Activated effector memory CD4-positive, alpha-beta T cell treated with anti-CD3 and anti-CD28 coated beads, Interleukin-2, amount 50 U/mL, for 16 hours (primary cell): ENCODE data around the gene C9orf50.

ENCODE experiments used
- DNase-seq: peaks from one replicate; pipeline ENCODE4 v3.0.0-alpha.2; 2020

C9orf50 gene

DNA sequence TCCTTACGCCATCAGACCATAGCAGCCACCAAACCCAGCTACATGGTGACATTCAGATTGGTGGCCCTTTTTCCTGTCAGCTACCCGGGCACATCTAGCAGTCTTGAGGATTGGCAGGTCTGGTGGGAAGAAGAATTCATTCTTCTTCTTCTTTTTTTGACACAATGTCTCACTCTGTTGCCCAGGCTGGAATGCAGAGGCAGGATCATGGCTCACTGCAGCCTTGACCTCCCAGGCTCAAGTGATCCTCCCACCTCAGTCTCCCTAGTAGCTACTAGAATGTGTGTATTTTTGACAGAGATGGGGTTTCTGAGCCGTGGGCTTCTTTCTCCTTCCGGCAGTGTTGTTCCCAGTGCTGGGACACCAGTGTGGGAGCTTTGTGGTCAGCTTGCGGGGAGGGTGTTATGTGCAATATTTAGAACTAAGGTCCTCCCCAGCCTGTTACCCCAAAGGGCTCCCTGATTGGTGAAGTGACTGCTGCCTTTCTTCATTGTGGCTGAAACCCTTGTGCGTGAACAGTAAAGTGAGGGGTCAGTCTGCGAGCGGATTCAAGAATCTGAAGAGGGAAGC is 8.4 kb upstream of the C9orf50 start:
- no peak for DNase-seq

DNA sequence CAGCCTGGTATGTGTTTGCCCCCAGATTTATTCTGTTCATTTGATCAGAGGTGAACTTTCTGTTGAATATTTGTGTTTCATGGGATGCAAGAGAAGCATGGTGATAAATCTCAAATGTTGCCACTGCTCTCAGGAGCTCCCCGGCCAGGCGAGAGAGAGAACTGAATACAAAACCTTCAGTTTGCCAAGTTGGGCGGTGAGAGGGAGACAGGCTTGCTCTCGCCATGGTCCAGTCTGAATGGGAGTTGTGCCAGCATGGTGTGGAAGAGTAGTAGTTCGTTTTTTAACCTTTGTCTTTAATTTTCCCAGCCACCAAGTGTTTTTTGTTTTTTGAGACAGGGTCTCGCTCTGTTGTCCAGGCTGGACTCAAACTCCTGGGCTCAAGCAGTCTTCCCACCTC is 7.8 kb upstream of the C9orf50 start:
- DNase-seq: no peak

DNA sequence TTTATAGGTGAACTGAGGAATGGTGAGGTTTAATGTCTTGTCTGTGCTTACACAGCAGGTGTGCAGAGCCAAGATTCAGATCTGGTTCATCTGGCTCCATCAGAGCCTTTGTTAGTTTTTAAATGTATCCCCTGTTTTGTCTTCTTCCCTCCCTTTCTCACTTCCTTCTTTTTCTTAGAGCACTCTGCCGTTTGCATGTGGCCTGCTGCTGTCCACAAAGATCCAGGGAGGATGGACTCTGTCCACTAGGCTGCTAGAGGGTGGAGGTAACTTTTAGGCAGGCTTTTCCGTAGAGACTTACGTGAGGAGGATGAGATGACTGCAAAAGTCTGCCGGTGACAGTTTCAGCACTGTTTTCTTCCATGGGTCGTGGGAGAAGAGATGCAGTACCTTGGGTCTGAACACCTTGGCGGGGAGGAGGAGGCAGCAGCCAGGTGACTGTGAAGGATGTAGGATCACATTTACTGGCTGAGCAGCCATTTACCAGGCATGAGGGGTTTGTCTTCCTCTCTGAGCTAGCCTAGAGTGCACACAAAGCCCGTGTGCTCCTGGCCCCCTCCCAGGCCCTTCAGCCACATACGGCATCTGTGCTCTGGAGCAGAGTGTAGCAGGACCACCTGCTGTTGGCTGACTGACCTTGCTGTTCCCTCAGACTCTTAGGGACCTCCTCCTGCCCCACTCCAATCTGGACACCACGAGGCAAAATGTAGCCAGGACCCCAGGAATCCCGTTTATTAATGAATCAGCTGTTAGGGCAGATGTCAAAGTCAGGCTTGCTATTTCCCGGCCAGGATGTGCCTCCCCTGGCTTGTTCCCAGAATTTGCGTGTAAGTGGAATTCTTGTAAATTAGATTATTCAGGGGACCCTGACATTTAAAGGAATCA is 6.9 kb upstream of the C9orf50 start:
- DNase-seq: no peak

DNA sequence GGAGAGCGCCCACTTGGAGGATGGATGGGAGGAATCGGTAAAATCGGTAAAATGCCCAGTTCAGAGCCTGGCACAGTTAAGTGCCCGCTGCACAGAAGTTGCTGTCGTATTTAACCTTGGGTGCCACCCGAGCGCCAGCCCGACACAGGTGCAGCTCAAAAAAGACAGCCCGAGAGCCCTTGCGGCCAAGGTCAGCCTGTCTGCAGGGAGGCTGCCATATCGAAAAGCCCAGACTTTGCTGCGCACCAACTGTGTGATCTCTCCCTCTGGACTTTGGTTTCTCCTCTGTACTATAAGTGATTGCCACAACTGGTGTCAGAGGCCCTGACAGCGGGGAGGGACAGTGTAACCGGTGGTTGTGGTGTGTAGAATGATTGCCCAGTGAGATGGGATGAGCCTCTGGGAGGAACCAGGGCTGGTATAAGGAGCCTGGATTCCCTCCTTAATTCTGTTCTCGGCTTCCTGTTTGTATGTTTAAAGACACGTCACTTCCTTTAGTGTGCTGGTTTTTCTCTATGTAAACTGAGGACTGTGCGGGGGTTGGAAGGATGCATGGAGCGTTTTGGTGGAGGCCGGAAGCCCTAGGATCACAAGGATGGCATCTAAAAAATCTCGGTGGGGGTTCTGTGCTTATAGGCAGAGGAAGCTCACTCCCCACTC is 5.9 kb upstream of the C9orf50 start:
- DNase-seq: peak; percentile 76

DNA sequence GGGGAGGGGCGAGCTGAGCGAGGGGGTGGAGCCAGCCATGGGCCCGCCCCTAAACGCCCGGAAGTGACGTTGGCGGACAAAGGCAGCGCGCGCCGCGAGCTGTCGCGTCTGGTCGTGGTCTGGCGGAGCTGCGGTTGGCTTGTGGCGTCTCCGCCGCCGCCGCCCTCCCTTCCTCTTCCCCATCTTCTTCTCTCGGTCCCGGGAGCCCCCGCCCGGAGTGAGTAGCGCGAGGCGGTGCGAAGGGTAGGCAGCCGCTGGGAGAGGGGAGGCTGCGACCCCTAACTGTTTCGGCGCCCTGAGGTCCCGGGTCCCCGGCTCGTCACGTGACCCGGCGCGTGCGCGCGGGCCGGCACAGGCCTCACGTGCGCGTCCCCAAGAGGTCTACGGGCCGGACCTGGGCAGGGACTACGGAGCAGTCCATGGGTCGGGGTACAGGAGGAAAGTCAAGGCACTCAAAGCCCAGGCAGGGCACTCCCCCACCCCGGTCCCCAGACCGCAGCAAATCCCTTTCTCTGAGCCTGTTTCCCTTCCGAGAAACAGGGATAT is 5.3 kb upstream of the C9orf50 start, which contains the start of gene NTMT1:
Gene NTMT1 (plus strand): TSS at position 85 of the 546 bp plus-strand sequence. CDS start 6,541 bp downstream, outside the sequence.
- DNase-seq: peak; percentile 97

DNA sequence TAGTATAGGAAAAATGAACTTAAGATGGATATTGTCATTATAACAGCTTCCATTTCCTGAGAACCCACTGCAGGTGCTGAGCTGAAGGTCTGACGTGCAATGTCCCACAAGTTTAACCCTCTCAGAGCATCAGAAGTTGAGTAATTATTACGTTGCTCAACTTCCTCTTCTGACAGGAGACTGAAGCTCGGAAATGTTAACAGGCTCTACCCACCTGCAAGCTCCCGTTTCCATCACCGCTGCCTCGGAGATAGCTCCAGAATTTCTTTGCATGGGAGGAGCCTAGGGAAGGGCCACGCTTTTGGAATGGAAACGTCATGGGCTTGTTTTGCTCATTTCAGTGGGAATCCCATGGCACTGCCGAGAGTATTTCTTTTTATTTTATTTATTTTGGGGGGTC is 4.0 kb upstream of the C9orf50 start:
- DNase-seq: no peak

DNA sequence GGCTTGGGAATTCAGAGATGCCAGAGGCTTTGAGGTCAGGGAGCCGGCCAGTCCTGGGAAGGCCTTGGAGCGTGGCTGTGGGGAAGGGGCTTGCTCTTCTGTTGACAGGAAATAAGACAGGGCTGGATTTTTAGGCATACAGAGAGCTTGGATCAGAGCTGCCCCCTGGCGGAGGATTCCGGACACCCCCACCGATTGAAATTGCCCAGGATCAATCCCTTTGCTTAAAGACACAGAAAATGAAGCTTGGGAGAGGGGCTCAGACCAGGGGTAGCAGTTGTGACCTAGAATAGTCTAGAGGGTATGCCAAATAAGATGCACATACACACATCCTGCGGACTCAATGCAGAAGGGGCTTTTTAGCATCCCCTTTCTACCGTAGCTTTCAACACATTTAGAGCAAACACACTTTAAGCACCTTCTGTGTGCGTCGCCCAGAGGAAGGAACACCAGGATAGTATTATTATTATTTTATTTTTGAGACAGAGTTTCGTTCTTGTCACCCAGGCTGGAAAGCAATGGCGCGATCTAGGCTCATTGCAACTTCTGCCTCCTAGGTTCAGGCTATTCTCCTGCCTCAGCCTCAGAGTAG is 3.4 kb upstream of the C9orf50 start:
- peak; percentile 90 for DNase-seq

DNA sequence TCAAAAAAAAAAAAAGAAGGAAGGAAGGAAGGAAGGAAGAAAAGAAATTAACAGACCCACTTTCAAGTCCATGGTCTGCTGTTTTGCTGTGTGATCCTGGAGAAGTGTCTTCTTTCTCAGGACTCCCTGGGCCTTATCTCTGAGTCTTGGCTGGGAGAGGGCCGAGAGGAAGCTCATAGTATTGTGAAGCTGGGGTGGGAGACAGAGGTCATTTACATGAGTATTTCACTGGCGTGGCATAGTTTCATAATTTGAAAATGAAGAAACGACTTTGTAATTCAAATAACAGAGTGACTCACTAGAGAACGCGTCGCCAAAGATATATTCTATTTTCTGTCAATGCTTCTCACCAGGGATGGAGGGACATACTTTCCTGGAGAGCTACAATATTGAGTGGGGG is 2.4 kb upstream of the C9orf50 start:
- DNase-seq: no peak

DNA sequence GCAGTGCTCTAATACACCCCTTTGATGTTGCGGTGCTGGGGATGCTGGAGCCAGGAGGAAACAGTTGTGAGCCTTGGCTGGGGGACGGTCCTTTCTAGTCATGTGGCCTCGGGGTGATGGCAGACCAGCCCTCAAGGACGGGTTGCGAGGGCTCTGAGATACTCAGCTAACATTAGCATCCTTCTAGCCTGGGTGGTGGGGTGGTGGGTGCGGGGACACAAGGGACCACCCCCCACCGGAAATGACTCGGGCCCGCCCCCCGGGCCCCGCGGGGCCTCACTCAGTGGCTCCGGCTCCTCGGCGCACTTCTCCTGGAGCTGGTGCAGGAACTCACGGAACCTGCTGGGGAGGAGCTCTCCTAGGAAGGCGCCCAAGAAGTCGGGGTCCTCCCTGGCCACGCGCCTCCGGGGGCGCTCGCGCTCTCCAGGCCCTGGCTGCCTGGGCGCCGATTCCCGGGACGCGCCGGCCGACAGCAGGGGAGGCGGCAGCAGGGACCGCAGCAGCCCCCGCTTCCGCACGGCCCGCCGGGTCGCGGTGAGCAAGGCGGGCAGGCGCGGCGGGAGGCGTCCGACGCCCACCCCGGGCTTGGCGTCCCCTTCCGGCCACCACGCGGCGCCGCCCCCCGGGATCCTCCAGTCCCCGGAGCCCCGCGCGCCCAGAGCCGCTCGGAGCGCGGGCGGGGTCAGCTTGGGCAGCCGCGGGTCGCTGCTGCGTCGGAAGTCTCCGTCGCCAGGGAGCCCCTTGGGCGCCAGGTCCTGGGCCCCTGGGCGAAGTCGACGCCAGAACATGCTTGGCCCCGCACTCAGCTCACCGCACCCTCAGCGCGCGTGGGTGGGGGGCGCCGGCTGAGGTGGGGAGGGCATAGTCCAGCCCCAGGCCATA is 873 bp downstream of the C9orf50 start:
- no peak for DNase-seq

DNA sequence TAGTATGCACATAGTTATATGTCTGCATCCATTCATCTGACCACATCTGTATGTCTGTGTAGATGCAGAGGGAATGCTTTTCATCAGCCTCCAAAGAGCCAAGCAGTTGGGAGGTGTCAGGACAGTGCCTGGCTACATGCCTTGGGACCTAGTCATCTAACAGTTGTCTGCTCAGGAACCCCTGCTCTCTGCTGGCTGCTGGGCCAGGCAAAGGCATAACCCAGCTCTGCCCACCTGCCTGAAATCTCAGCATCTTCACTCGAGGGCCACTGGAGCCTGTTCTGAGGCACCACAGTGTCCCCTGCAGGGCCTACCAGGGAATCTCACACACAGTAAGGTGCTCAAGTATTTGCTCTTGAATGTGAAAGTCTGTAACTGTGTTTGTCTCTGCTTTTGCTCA is 3.7 kb downstream of the C9orf50 start:
- DNase-seq: no peak

DNA sequence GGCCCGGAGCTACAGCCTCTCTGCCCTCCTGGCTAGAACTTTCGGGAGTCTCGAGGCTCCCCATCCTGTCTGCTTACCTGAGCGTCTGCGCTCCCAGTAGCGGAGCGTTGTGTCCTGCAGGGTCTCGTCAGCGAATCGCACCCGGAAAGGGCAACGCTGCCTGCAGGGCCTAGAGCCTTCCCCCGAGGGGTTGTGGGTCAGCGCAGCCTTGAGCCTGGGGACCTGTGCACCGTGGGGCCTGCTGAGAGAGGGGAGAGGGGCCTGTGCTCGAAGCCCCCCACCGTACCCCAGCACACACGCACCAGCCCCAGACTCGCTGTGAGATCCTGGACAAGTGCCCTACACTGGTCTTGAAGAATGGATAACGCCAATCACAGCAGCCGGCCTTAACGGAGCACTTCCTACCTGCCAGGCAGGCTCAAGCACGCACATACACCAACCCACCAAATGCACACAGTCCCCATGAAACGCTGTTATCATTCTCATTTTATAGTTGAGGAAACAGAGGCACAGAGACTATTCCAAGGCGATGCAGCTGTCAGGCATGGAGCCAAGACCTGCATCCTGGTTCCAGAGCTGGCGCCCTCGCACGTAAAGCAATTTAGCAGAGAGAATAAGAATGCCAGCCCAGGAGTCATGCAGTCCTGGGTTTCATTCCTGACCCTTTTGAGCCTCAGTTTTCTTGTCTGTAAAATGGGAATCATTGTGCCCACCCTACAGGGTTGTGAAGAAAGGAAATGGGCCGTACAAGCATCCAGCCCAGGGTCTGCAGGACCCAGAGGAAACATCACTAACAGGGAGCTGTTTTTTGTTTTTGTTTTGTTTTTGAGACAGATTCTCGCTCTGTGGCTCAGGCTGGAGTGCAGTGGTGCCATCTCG is 5.3 kb downstream of the C9orf50 start:
- no peak for DNase-seq

DNA sequence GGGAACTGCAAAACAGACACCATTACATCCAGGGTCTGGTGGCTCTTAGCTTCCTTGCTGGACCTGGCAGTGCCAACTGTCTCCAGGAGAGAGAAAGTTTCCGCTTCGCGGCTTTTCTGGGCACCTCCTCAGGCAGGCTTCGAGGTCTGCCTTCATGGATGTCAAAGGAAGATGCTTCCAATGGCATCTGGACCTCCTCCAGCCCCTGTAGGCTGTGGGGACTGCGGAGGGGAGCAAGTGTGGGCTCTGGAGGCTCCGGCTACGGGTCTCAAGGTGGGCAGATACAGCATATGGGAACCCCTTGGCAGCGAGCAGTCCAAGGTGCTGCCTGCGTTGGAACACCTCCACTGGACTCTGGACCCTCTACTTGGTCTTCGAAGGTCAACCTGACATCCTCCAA is 6.0 kb downstream of the C9orf50 start:
- no peak for DNase-seq

DNA sequence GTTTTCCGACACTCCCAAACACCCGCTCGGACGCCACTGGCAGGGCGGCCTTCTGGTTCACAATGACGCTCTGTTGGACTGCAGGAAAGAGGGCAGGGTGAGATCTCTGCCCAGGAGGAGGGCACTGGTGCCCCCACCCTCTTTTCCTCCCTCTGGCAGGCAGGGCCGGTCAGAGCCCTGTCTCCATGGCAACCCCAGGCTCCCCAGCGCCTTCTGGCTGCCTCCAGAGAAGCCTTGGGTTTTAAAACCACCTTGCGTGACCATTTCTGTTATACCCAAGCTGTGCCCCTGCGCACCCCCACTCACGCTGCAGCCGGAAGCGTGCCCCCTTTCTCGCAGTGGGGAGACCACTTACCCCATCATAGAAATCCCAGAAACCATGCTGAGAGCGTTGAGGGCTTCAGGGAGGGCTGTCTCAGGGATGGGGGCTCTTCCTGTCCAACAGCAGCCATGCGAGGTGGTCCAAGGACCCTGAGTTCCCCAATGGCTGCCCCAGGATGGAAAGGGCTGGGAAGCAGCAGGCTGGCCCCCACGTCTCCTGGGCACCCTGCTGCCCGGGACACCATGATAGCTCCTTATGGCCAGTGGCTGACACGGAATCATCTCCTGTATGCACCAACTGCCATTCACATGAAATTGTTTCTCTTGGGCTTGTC is 7.3 kb downstream of the C9orf50 start:
- no peak for DNase-seq

DNA sequence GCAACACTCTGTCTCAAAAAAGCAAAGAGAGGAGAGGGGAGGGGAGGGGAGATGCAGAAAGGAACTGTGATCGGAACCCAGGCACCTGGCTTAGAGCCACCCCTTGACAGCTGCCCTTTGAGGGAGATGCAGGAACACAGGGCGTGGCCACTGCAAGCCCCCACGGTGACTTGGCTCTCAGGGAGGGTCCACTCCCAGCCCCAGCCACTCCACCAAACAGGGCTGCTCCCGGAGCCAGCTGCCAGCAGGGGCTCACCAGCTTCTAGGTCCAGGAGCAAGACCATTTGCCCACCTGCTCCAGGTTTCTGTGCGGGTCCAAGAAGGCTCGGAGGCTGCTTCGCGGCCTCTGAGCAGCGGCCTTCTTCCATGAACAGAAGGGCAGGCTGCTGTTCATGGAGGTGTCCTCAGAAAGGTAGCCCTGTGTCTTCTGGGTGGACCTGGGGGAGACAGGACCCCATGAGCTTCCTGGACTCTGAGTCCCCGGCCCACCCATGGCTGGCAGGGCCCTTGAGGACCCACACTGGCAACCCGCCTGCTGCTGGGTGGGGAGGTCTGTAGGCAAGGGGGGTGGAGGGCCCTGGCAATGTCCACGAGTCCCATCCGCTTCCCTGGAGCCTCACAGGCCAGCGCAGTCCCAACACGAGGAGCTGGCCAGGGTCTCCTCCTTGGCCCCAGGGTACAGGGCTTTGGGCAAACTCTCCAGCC is 7.9 kb downstream of the C9orf50 start:
- no peak for DNase-seq

DNA sequence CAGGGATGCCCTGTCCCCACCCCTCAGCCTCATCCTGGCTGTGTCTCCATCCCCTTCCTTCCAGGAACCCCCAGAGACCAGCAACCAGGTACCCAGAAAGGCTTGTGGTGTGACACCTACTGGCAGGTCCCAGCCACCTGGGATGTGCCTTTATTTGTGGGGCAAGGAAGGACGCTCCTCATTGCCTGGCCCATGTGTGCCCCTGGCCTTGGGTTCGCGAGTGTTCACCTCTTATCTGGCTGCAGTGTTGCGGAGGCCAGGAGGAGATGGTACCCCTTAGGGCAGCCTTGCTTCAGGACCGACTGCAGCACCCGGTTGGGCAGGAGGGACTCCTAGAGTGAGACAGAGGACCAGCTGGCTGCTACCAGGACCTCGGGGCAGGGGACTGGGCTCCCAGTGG is 8.8 kb downstream of the C9orf50 start:
- DNase-seq: no peak

DNA sequence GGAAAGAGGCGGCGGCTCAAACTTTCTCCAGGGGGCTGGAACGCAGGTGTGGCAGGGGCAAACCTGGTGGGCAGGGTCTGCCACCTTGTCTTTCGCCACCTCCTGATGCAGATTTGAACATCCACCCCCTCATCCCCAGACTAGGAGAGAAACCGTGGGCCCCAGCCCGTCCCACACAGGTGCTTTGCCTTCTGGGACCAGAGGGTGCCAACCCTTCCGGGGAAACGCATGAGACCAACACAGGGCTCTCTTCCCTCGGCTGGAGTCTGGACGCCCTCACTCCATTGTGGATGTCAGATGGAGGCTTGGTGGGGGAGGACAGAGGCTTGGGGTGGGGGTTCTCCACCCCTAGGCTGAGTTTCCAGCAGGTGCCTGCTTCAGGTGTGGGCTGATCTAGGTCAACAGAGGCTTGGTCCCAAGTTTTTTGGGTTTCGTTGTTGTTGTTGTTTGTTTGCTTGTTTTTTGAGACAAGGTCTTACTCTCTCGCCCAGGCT is 9.5 kb downstream of the C9orf50 start:
- no peak for DNase-seq

DNA sequence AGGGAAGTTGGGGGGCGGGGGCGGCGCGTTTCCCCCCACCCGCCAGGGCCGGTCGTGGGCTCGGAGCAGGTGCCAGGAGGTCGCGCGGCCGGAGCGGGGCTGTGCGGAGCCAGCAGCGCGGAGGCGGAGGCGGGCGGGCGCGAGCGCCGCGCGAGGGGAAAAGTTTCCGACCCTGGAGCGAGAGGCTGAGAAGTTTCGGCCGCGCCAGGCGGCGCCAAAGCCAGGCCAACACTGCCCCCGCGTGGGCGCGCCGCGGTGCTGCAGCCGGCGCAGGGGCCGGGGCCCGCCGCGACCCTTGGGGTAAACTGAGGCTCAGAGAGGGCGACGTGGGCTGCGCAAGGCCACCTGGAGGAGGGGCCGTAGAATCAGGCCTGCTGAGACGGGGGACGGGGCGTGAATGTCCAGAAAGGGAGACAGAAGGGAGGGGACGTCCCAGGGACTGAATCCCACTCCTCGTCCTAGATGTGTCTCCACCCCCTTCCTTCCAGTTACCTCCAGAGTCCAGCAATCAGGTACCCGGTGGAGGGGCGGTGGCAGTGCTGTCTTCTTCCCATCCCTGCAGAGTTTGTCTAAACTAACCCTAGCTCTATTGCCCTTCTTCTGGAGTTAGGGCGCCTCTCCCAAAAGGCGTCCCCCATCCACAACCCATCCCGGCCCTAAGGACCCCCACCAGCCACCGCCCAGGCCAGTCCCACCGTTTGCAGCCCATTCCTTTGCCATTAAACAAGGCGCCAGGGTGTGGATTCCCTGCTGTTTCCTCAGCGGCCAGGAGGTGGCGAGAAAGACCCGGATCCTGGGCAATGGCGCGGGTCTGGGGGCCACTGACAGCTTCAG is 10.2 kb downstream of the C9orf50 start:
- DNase-seq: peak; percentile 90

DNA sequence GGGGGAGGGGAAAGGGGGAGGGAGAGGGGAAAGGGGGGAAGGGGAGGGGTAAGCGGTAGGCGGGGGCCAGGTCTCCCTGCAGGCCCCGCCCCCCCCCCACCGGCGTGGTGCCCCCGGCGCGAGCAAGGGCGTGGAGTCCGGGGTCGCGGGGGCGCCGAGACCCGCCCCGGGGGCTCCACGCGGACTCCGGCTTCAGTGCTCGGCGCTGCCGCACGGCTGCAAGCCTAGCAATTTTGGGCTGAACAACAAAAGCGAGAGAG is 10.8 kb downstream of the C9orf50 start:
- DNase-seq: no peak
